ENCODE data around the gene TXNIP.

Gene TXNIP

DNA sequence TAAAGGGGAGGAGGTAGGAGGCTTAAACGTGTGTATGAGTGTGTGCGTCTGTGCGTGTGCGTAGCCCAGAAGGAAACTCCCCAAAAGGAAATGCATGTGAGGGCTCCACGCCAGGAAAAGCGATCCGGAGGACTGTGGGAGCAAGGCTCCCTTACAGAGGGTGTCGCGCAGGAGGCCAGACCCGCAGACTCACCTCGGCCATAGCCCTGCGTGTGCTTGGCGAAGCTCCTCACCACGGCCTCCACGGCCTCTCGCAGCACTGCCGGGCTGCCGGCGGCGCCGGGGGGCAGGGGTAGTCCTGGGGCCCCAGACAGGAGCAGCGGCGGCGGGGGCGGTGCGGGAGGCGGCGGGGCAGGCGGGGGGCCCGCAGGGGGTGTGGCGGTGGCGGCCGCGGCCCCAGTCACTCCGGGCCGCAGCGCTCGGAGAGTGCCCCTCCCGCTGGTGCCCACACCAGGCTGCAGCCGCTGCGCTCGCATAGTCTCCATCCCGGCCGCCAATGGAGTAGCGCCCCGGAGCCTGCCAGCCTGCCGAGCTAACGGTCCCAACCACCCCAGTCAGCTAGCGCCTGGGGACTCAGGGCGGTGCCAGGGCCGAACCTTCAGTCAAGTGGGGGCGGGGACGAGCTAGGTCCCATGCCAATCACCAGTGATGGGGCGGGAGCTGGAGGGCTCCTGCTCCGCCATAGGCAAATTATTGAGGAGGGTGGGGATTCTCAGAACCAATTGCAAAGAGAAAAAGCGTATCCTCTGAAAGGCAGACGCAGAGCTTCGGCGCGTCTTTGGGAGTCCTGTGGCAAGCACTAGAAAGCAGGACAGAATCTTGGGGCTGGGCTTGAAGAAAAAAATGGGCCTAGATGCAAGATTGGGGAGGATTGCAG lies 38.7 kb downstream of the TXNIP start, which contains the start of gene LIX1L:
Gene LIX1L (minus strand): TSS at position 575 of the 877 bp plus-strand sequence. CDS start 90 bp downstream, at position 485.
- TF ChIP-seq, protein P1, sequence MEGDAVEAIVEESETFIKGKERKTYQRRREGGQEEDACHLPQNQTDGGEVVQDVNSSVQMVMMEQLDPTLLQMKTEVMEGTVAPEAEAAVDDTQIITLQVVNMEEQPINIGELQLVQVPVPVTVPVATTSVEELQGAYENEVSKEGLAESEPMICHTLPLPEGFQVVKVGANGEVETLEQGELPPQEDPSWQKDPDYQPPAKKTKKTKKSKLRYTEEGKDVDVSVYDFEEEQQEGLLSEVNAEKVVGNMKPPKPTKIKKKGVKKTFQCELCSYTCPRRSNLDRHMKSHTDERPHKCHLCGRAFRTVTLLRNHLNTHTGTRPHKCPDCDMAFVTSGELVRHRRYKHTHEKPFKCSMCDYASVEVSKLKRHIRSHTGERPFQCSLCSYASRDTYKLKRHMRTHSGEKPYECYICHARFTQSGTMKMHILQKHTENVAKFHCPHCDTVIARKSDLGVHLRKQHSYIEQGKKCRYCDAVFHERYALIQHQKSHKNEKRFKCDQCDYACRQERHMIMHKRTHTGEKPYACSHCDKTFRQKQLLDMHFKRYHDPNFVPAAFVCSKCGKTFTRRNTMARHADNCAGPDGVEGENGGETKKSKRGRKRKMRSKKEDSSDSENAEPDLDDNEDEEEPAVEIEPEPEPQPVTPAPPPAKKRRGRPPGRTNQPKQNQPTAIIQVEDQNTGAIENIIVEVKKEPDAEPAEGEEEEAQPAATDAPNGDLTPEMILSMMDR (IDR thresholded peaks at IDR 0.05; ENCODE audit: control insufficient read depth, extremely low read depth, insufficient read depth): no peak
- peak; percentile 86 for DNase-seq (ENCODE audit: low read depth)
- peak within 1 kb of the TSS; percentile 51 for H3K4me3 ChIP-seq (ENCODE audit: low read depth, low read length)

DNA sequence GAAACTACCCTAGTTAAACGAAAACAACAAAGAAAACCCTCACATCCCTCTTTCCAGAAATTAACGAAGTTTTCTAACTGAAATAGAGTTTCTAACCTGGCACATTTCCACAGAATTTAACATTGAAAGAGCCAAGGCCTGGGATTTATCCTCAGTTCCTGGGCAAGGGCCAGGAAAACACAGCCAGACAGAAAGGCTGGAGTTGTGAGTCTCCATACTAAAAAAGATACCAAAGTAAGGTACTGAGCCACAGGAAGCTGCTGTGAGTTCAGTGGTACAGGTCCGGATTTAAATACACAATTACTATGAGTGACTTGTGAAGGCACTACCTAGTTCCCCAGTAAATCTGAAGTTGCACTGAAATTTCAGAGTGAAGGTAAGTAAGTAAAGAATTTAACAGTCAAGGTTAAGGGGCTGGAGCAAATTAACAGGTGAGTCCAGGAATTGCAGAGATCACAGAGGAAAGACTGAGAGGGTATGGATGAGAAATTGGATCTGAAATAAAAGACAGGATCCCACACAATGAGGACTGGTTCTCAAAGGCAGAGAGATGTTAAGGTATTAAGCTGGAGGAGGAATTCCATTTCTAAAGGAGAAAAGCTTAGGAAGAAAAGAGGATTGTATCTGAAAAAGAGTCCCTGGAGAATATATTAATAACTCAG lies 39.5 kb downstream of the TXNIP start:
- H3K4me3 ChIP-seq (ENCODE audit: low read depth, low read length): peak overlapping the region; percentile 51
- TF ChIP-seq, protein P1 (IDR thresholded peaks at IDR 0.05; ENCODE audit: control insufficient read depth, extremely low read depth, insufficient read depth): no peak
- no peak for DNase-seq (ENCODE audit: low read depth)

GRCh38 chr1:145956361-145956760 lies 40.0 kb downstream of the TXNIP start:
- no peak for DNase-seq (ENCODE audit: low read depth)
- TF ChIP-seq, protein P1 (IDR thresholded peaks at IDR 0.05; ENCODE audit: control insufficient read depth, extremely low read depth, insufficient read depth): no peak
- no peak overlapping the region for H3K4me3 ChIP-seq (ENCODE audit: low read depth, low read length)

DNA sequence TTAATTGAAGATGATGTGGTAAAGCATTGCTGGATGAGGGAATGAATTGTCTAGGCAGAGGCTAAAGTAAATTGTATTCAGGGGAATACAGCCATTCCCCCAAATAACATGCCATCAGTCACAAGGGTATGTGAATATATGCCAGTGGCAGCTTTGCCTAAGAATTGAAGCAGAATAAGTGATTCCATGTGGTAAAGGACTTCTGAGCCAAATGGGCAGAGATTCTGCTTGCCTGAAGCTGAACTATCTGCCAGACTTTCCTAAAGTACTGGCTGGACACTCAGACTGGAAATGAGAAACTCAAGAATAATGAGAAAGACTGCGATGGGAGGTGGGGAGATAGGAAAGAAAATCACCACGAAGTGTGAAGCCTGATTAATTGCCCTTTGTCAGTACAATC lies 40.9 kb downstream of the TXNIP start:
- TF ChIP-seq, protein P1 (IDR thresholded peaks at IDR 0.05; ENCODE audit: control insufficient read depth, extremely low read depth, insufficient read depth): no peak
- no peak overlapping the region for H3K4me3 ChIP-seq (ENCODE audit: low read depth, low read length)
- DNase-seq (ENCODE audit: low read depth): no peak

DNA sequence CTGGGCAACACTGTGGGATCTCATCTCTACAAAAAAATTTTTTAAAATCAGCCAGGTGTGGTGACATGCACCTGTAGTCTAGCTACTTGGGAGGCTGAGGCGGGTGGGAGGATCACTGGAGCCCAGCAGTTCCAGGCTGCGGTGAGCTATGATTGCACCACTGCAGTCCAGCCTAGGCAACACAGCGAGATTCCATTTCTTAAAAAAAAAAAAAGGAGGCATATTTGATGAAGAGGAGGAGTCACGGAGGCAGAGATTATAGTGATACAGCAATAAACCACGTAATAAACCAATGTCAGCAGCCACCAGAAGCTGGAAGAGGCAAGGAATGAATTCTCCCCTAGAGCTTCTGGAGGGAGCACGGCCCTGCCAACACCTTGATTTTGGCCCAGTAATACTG lies 42.5 kb downstream of the TXNIP start:
- no peak for DNase-seq (ENCODE audit: low read depth)
- TF ChIP-seq, protein P1 (IDR thresholded peaks at IDR 0.05; ENCODE audit: control insufficient read depth, extremely low read depth, insufficient read depth): no peak

GRCh38 chr1:145952903-145953302 lies 43.5 kb downstream of the TXNIP start:
- no peak overlapping the region for H3K4me3 ChIP-seq (ENCODE audit: low read depth, low read length)
- DNase-seq (ENCODE audit: low read depth): no peak
- TF ChIP-seq, protein P1 (IDR thresholded peaks at IDR 0.05; ENCODE audit: control insufficient read depth, extremely low read depth, insufficient read depth): no peak

More for the DNA sequence above, 42.5 kb downstream of the TXNIP start:
- no peak overlapping the region for H3K4me3 ChIP-seq (ENCODE audit: low read depth, low read length)
